Common myeloid progenitor, CD34-positive (primary cell): ENCODE measurements around the gene ALDH3B1.

Experiments
- CTCF ChIA-PET: fragments of 350-600 bp; sonication (Branson Sonifier 250); formaldehyde crosslinking; loops from one replicate; lab custom pipeline; 2021; ENCODE audit warnings: antibody characterized with exemption; lab: Charles Lee
- POLR2A ChIA-PET: fragments of 350-600 bp; sonication (Branson Sonifier 250); formaldehyde crosslinking; loops from one replicate; lab custom pipeline; 2021; ENCODE audit warnings: antibody characterized with exemption; lab: Charles Lee
- DNase-seq, 3 donors: peaks; one replicate each; pipeline versions ENCODE4 v3.0.0 to v3.0.0-alpha.2; 2013
- H3K27ac ChIP-seq, 2 experiments: 1 replicate in 1 of 2; 2 replicates in 1 of 2; pipeline ENCODE4 v1.7.0; 2013; ENCODE audit warnings: inconsistent platforms in 2 of 2, low read length in 2 of 2, mild to moderate bottlenecking in 2 of 2, low read depth in 1 of 2, moderate library complexity in 1 of 2; ENCODE audit not compliant: severe bottlenecking in 2 of 2, insufficient read depth in 1 of 2, poor library complexity in 1 of 2
- H3K27me3 ChIP-seq, 5 experiments: replicated peaks in 2 of 5; 1 replicate in 3 of 5; 2 replicates in 2 of 5; pipeline versions ENCODE4 v1.6.1 to v1.7.0; 2013; ENCODE audit warnings: low read length in 4 of 5, mild to moderate bottlenecking in 2 of 5, moderate library complexity in 2 of 5, inconsistent platforms in 1 of 5; ENCODE audit not compliant: insufficient read depth in 5 of 5, control insufficient read depth in 4 of 5
- H3K36me3 ChIP-seq, 4 experiments: 1 replicate in 2 of 4; 2 replicates in 2 of 4; pipeline versions ENCODE4 v1.6.1 to v1.7.0; 2013; ENCODE audit warnings: low read length in 3 of 4, control low read depth in 1 of 4, mild to moderate bottlenecking in 1 of 4; ENCODE audit not compliant: control insufficient read depth in 4 of 4, insufficient read depth in 4 of 4
- H3K4me1 ChIP-seq, 4 experiments: 1 replicate in 3 of 4; 2 replicates in 1 of 4; pipeline versions ENCODE4 v1.6.1 to v1.7.1; 2013; ENCODE audit warnings: low read length in 3 of 4, mild to moderate bottlenecking in 3 of 4, control low read depth in 1 of 4, inconsistent platforms in 1 of 4, moderate library complexity in 1 of 4; ENCODE audit not compliant: control insufficient read depth in 4 of 4, insufficient read depth in 4 of 4; ENCODE audit errors: control extremely low read depth in 1 of 4
- H3K4me3 ChIP-seq, 7 experiments: 1 replicate in 4 of 7; 2 replicates in 3 of 7; pipeline versions ENCODE4 v1.5.1 to v1.7.0; 2013; ENCODE audit warnings: mild to moderate bottlenecking in 7 of 7, low read length in 6 of 7, moderate library complexity in 6 of 7, inconsistent platforms in 2 of 7, low read depth in 2 of 7, control low read depth in 1 of 7; ENCODE audit not compliant: insufficient read depth in 4 of 7, control insufficient read depth in 1 of 7; ENCODE audit errors: extremely low read depth in 1 of 7
- H3K9me3 ChIP-seq, 5 experiments: 1 replicate in 4 of 5; 2 replicates in 1 of 5; pipeline versions ENCODE4 v1.6.1 to v1.7.1; 2013; ENCODE audit warnings: low read length in 4 of 5, mild to moderate bottlenecking in 2 of 5, inconsistent platforms in 1 of 5, low read depth in 1 of 5, moderate library complexity in 1 of 5; ENCODE audit not compliant: control insufficient read depth in 4 of 5, insufficient read depth in 2 of 5; ENCODE audit errors: control extremely low read depth in 1 of 5
- WGBS: methylation state at CpG from one replicate; pipeline ENCODE4 v1.1.5; 2013; ENCODE audit not compliant: insufficient coverage; 5-methylcytosine and 5-hydroxymethylcytosine counted together

The ALDH3B1 gene

DNA sequence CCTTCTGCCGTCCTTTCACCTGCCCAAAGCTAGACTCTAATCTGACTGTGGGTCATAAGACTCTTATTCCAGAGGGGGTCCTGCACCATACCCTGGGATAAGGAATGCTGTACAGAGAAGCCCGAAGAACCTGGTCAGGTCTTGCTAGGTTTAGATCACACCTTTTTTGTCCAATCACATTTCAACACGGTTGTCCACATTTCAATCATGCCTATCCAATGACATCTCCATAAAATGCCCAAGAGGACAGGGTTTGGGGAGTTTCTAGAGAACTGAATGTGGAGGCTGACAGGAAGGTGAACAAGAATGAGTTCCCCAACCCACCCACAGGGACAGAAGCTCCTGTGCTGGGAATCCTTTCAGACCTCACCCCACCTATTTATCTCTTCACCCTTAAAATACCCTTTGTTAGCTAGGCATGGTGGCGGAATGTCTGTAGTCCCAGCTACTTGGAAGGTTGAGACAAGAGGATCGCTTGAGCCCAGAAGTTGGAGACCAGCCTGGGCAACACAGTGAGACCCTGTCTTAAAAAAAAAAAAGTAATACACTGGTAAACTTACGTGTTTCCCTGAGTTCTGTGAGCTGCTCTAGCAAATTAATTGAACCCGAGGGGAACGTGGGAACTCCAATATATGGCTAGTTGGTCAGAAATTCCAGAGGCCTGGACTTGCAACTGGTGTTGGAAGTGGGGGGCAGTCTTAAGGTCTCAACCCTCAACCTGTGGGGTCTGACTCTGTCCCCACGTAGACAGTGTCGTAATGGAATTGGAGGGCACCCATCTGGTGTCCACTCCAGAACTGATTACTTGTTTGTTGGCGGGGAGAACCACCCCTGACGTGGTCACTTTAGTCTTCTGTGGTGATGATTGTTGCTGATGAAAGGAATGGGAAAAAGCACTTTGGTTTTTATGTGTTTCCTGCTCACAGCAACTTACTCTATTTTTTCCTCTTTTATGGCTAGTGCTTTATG lies 46.5 kb downstream of the ALDH3B1 start:
- Histone ChIP-seq H3K27ac (no peak overlapping the region), H3K9me3 (no peaks in the 10 kb centered on the region), H3K4me3 (no peak overlapping the region), H3K36me3 (peaks cover 8 to 52% (median 26%) of the 10 kb centered on the region in 4 experiments), H3K4me1 (no peaks in the 10 kb centered on the region), H3K27me3 (no peaks in the 10 kb centered on the region)
- CTCF ChIA-PET, result no interaction called here
- 98% methylated on average over 8 of the region's 12 CpGs for WGBS
- no peak for DNase-seq
- POLR2A ChIA-PET, result interaction anchor here (0.6 kb wide), 3 partner anchors 13 to 141 kb away, joined by 3 read pairs; no protein-coding TSS in a partner anchor

DNA sequence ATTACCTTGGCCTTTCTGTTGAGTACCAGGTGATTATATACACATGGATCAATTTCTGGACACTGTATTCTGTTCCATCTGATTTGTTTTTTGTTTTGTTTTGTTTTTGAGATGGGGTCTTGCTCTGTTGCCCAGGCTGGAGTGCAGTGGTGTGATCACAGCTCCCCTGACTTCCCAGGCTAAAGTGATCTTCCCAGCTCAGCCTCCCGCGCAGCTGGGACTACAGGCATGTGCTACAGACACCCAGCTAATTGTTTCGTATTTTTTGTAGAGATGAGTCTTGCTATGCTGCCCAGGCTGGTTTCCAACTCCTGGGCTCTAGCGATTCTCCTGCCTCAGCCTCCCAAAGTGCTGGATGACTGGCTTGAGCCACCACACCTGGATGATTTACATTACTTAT lies 47.7 kb downstream of the ALDH3B1 start:
- H3K36me3 ChIP-seq, result peaks cover 10 to 52% (median 28%) of the 10 kb centered on the region in 4 experiments
- H3K4me3 ChIP-seq, result no peak overlapping the region
- DNase-seq, result no peak
- no peak overlapping the region for H3K27ac ChIP-seq
- no peaks in the 10 kb centered on the region for H3K27me3 ChIP-seq
- POLR2A ChIA-PET, result no interaction called here
- H3K9me3 ChIP-seq, result no peaks in the 10 kb centered on the region
- H3K4me1 ChIP-seq, result no peaks in the 10 kb centered on the region
- CTCF ChIA-PET, result no interaction called here
- WGBS, result 92% methylated on average over 1 of the region's 4 CpGs

DNA sequence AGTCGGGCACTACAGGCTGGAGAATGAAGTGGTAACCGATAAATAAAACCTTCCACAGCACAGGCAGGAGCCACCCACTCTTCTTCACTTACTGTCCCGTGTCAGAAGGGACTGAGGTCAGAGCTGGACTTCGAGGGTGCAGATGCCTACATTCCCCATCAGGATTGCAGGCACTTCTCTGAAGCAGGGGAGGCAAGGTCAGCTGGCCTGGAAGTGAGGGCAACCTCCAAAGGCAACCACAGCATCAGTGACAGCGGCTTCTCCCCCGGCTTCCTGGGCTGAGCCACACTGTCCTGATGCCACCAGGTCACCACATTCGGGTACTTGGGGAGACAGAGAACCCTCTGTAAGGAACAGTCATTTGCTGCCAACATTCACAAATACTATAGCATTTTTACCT lies 51.4 kb downstream of the ALDH3B1 start:
- Histone ChIP-seq H3K27me3 (no peaks in the 10 kb centered on the region), H3K4me1 (no peaks in the 10 kb centered on the region), H3K9me3 (no peaks in the 10 kb centered on the region), H3K4me3 (no peak overlapping the region), H3K27ac (no peak overlapping the region), H3K36me3 (peaks cover 12 to 67% (median 50%) of the 10 kb centered on the region in 4 experiments)
- CTCF ChIA-PET, result interaction anchor here (0.6 to 2.3 kb wide), 3 partner anchors 9 to 53 kb away, joined by 3 to 5 read pairs (median 3); no protein-coding TSS in a partner anchor
- no peak for DNase-seq
- WGBS, result 97% methylated on average over 7 of the region's 7 CpGs
- POLR2A ChIA-PET, result no interaction called here

DNA sequence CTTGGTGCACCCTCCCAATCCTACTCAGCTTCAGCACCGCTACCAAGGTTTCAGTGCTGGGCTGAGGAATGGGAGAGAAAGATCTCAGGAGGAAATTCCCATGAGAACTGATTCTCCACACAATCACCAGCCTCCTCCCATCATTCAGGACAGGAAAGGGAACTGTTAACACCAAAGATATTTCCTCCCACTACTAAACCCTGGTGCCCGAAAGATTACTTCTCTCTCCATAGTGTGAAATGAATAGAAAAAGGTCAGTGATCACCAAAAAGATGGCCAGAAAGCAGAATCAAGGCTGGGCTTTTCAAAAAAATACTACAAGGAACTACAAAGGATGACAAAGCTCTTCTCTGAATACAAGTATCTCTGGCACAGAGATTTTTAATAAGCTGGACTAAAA lies 54.8 kb downstream of the ALDH3B1 start:
- DNase-seq, result no peak
- peaks cover 9 to 88% (median 63%) of the 10 kb centered on the region in 4 experiments for H3K36me3 ChIP-seq
- no peak overlapping the region for H3K27ac ChIP-seq
- no peaks in the 10 kb centered on the region for H3K9me3 ChIP-seq
- H3K4me1 ChIP-seq, result no peaks in the 10 kb centered on the region
- no peaks in the 10 kb centered on the region for H3K27me3 ChIP-seq
- POLR2A ChIA-PET, result no interaction called here
- CTCF ChIA-PET, result interaction anchor here (0.8 to 1.7 kb wide), 3 partner anchors 10 to 133 kb away, joined by 3 to 5 read pairs (median 3); no protein-coding TSS in a partner anchor
- no CpG with 5 or more reads among the region's 2 CpGs for WGBS
- no peak overlapping the region for H3K4me3 ChIP-seq

DNA sequence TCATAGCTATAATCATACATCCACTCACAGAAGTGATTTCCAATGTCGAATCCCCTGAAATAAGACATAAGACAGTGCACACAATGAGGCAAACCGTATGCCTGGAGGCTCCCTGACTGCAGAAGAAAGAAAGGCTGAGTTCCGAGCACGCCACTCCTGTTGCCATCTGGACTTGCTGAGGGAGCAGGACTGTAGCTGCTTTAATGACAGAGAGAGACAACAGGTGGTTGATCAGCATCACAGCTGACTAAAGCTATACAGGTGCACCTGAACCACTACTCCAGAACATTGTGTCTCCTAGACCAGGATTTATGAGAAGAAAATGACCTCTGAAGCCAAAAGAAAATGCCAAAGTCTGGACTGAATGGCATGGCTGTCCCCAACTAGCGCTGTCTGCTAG lies 55.7 kb downstream of the ALDH3B1 start:
- no peak for DNase-seq
- Histone ChIP-seq H3K36me3 (peaks cover 6 to 92% (median 66%) of the 10 kb centered on the region in 4 experiments), H3K9me3 (no peaks in the 10 kb centered on the region), H3K27ac (no peak overlapping the region), H3K4me1 (no peaks in the 10 kb centered on the region), H3K27me3 (no peaks in the 10 kb centered on the region), H3K4me3 (no peak overlapping the region)
- WGBS, result 94% methylated on average over 5 of the region's 5 CpGs
- CTCF ChIA-PET, result interaction anchor here (1.1 to 1.7 kb wide), 2 partner anchors 11 to 13 kb away, joined by 3 to 5 read pairs; no protein-coding TSS in a partner anchor
- POLR2A ChIA-PET, result no interaction called here

DNA sequence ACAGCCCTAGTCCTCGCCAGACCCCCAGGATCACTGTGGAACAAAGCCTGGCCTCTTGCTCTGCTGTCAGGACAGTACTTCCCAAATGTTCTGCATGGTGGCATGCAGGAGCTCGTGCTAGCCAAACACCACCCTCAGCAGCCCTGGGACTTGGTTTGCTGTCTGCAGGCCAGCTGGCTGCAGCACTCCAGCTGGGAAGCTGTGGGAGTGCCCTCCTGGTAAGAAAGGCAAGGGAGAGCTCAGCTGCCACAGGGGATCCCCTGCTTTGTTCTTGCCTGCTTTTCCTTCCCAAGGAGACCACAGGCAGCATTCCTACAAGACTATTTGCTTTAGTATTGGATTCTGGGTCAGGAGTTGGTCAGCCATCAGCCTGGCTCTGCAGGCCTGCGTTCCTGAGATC lies 56.6 kb downstream of the ALDH3B1 start:
- no peak overlapping the region for H3K27ac ChIP-seq
- ChIA-PET POLR2A (no interaction called here), CTCF (no interaction called here)
- H3K9me3 ChIP-seq, result no peaks in the 10 kb centered on the region
- no peaks in the 10 kb centered on the region for H3K27me3 ChIP-seq
- no peak for DNase-seq
- peaks cover 4 to 91% (median 71%) of the 10 kb centered on the region in 4 experiments for H3K36me3 ChIP-seq
- no peak overlapping the region for H3K4me3 ChIP-seq
- 97% methylated on average over 3 of the region's 3 CpGs for WGBS
- peaks cover 0 to 4% (median 2%) of the 10 kb centered on the region in 4 experiments for H3K4me1 ChIP-seq

DNA sequence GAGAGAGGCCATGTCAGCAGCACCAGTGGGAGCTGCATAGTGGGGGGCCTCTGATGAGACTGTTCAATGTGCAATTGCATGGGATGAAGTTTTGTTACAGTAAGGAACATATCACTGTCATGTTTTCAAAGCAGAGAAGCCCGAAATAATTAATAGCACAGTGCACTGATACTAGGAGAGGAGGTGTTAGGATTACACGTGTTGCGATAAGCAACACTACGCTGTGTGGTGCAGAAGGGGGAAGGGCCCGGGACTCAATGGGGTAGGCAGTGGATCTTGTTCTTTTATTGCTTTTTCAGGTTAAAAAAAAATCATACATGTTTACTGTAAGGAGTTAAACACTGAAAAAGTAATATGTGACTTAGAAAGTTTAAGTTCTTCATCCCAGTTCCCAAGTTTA lies 57.9 kb downstream of the ALDH3B1 start:
- Histone ChIP-seq H3K4me3 (no peak overlapping the region), H3K27me3 (no peaks in the 10 kb centered on the region), H3K9me3 (no peaks in the 10 kb centered on the region), H3K4me1 (peaks cover 0 to 4% (median 2%) of the 10 kb centered on the region in 4 experiments), H3K36me3 (peaks cover 2 to 83% (median 65%) of the 10 kb centered on the region in 4 experiments), H3K27ac (no peak overlapping the region)
- DNase-seq, result no peak
- CTCF ChIA-PET, result no interaction called here
- WGBS, result 100% methylated on average over 4 of the region's 5 CpGs
- POLR2A ChIA-PET, result no interaction called here
